Caco-2 (cell line): ENCODE results near the gene SLC25A30. TPM values are rescaled to one million over a fixed set of nuclear protein-coding genes. Genes with fewer than 3 reads are reported as not detected.

Experiments
- BruUV-seq: library from RNA; stranded (reverse); fragments of 400-500 nt; replicated peaks from 2 replicates; lab custom pipeline; 2021; lab: Mats Ljungman, UMichigan
- CTCF ChIA-PET: fragments of 300-600 bp; sonication (Branson Sonifier 250); formaldehyde crosslinking; loops from one replicate; lab custom pipeline; 2022; ENCODE audit warnings: antibody characterized with exemption; lab: Charles Lee
- POLR2A ChIA-PET: fragments of 300-600 bp; sonication (Branson Sonifier 250); formaldehyde crosslinking; loops from one replicate; lab custom pipeline; 2022; ENCODE audit warnings: antibody characterized with exemption; lab: Charles Lee
- DNase-seq, 2 experiments: peaks; one replicate each; pipeline versions ENCODE4 v3.0.0 to v3.0.0-alpha.2; 2020 to 2022
- H3K27me3 ChIP-seq: replicated peaks from 2 replicates; pipeline ENCODE4 v1.6.0; 2011; ENCODE audit warnings: low read length; ENCODE audit not compliant: control insufficient read depth, insufficient read depth
- H3K36me3 ChIP-seq: 2 replicates; pipeline ENCODE4 v1.5.1; 2011; ENCODE audit warnings: low read length; ENCODE audit not compliant: control insufficient read depth, insufficient read depth
- H3K4me1 ChIP-seq: fragments of 250-450 bp; sonication (Bioruptor Pico); 2 replicates; pipeline ENCODE4 v1.5.1; 2020; ENCODE audit warnings: mild to moderate bottlenecking
- H3K4me3 ChIP-seq: 2 replicates; pipeline ENCODE4 v1.5.1; 2011; ENCODE audit warnings: low read depth, mild to moderate bottlenecking, control low read depth, low read length
- H3K9me3 ChIP-seq: fragments of 250-450 bp; sonication (Bioruptor Pico); 2 replicates; pipeline ENCODE4 v1.5.1; 2020; ENCODE audit warnings: mild to moderate bottlenecking, moderate library complexity
- H3K27ac Mint-ChIP-seq: one replicate; pipeline ENCODE4 v1.8.0; 2022; ENCODE audit warnings: mixed read lengths; ENCODE audit not compliant: unreplicated experiment
- H3K27me3 Mint-ChIP-seq: one replicate; pipeline ENCODE4 v1.8.0; 2022; ENCODE audit warnings: mixed read lengths; ENCODE audit not compliant: insufficient read depth, unreplicated experiment
- H3K36me3 Mint-ChIP-seq: one replicate; pipeline ENCODE4 v1.8.0; 2022; ENCODE audit warnings: mild to moderate bottlenecking, mixed read lengths; ENCODE audit not compliant: insufficient read depth, unreplicated experiment
- H3K4me1 Mint-ChIP-seq: one replicate; pipeline ENCODE4 v1.8.0; 2022; ENCODE audit warnings: low read depth, mixed read lengths; ENCODE audit not compliant: unreplicated experiment
- H3K4me3 Mint-ChIP-seq: one replicate; pipeline ENCODE4 v1.8.0; 2022; ENCODE audit warnings: mild to moderate bottlenecking, moderate library complexity, mixed read lengths; ENCODE audit not compliant: unreplicated experiment
- H3K9me3 Mint-ChIP-seq: one replicate; pipeline ENCODE4 v1.8.0; 2022; ENCODE audit warnings: mixed read lengths; ENCODE audit not compliant: unreplicated experiment
- CTCF ChIP-seq, 2 experiments: fragments of 200-600 bp in 1 of 2; IDR thresholded peaks; 1 replicate in 1 of 2; 2 replicates in 1 of 2; pipeline versions ENCODE4 v1.5.1 to v1.8.0; 2011 to 2022; ENCODE audit warnings: antibody characterized with exemption in 1 of 2, control low read depth in 1 of 2, inconsistent platforms in 1 of 2, low read depth in 1 of 2, low read length in 1 of 2, mild to moderate bottlenecking in 1 of 2, moderate library complexity in 1 of 2; ENCODE audit not compliant: insufficient read depth in 1 of 2, severe bottlenecking in 1 of 2, unreplicated experiment in 1 of 2
- intact Hi-C: fragments of 100-400 bp; cut with micrococcal nuclease; formaldehyde crosslinking; loops from one replicate; pipeline ENCODE4 v1.10.0; 2022; ENCODE audit not compliant: unreplicated experiment
- total RNA-seq: library from RNA; stranded (reverse); gene quantifications from 2 replicates; pipeline ENCODE4 v1.2.3, GENCODE V29; 2022

Gene SLC25A30
- total RNA-seq, 1 experiment from 2014 or later, result 12.2 TPM

GRCh38 chr13:45448965-45449559 lies 30.9 kb upstream of the SLC25A30 start:
- Mint-ChIP-seq H3K36me3 (no peaks in the 10 kb centered on the region), H3K9me3 (peaks cover 10% of the 10 kb centered on the region), H3K27ac (no peak overlapping the region), H3K4me3 (no peak overlapping the region), H3K4me1 (peaks cover 17% of the 10 kb centered on the region), H3K27me3 (no peaks in the 10 kb centered on the region)
- TF ChIP-seq CTCF (IDR thresholded peaks at IDR 0.05; ENCODE audit: insufficient read depth in 1 of 2, low read depth in 1 of 2, low read length in 1 of 2, severe bottlenecking in 1 of 2, unreplicated experiment in 1 of 2), result no peak
- CTCF ChIA-PET, result no interaction called here
- Histone ChIP-seq H3K4me1 (peaks cover 26% of the 10 kb centered on the region), H3K9me3 (no peaks in the 10 kb centered on the region), H3K4me3 (no peak overlapping the region), H3K27me3 (no peaks in the 10 kb centered on the region), H3K36me3 (no peaks in the 10 kb centered on the region)
- BruUV-seq, result no TSS peak
- DNase-seq, result no peak
- POLR2A ChIA-PET, result interaction anchor here (0.5 kb wide), 1 partner anchor 31 kb away, joined by 8 read pairs; the partner anchor contains the start of gene SLC25A30
- intact Hi-C loops, result no loop called here

- intact Hi-C loops, result loop anchor here (2.0 kb wide), 1 partner anchor 18 kb away; the partner anchor contains the start of gene COG3
- no peak for TF ChIP-seq CTCF (IDR thresholded peaks at IDR 0.05; ENCODE audit: insufficient read depth in 1 of 2, low read depth in 1 of 2, low read length in 1 of 2, severe bottlenecking in 1 of 2, unreplicated experiment in 1 of 2)
- Histone ChIP-seq H3K27me3 (no peaks in the 10 kb centered on the region), H3K4me3 (no peak overlapping the region), H3K36me3 (no peaks in the 10 kb centered on the region), H3K4me1 (peaks cover 26% of the 10 kb centered on the region), H3K9me3 (no peaks in the 10 kb centered on the region)
- Mint-ChIP-seq H3K27ac (peak overlapping the region; percentile 24), H3K4me1 (peaks cover 17% of the 10 kb centered on the region), H3K9me3 (no peaks in the 10 kb centered on the region), H3K36me3 (no peaks in the 10 kb centered on the region), H3K27me3 (no peaks in the 10 kb centered on the region), H3K4me3 (peak overlapping the region; percentile 40)
- ChIA-PET CTCF (interaction anchor here (1.2 kb wide), 2 partner anchors 17 to 49 kb away, joined by 3 to 6 read pairs; partner anchors contain the start of gene COG3), POLR2A (interaction anchor here (0.6 to 1.1 kb wide), 2 partner anchors 17 to 1778 kb away, joined by 3 to 4 read pairs; partner anchors contain the start of gene COG3)
- peak; percentile 40 to 73 for DNase-seq
- BruUV-seq, result no TSS peak
Observed at GRCh38 chr13:45447050-45447661, 29.0 kb upstream of the SLC25A30 start.

- no TSS peak for BruUV-seq
- DNase-seq, result no peak
- Histone ChIP-seq H3K27me3 (no peaks in the 10 kb centered on the region), H3K9me3 (no peaks in the 10 kb centered on the region), H3K4me1 (peaks cover 26% of the 10 kb centered on the region), H3K36me3 (no peaks in the 10 kb centered on the region), H3K4me3 (no peak overlapping the region)
- ChIA-PET CTCF (no interaction called here), POLR2A (no interaction called here)
- no peak overlapping the region for H3K27ac Mint-ChIP-seq
- intact Hi-C loops, result loop anchor here (2.0 kb wide), 1 partner anchor 19 kb away; the partner anchor contains the start of gene COG3
- no peaks in the 10 kb centered on the region for H3K27me3 Mint-ChIP-seq
- TF ChIP-seq CTCF (IDR thresholded peaks at IDR 0.05; ENCODE audit: insufficient read depth in 1 of 2, low read depth in 1 of 2, low read length in 1 of 2, severe bottlenecking in 1 of 2, unreplicated experiment in 1 of 2), result no peak
- no peaks in the 10 kb centered on the region for H3K36me3 Mint-ChIP-seq
- peaks cover 17% of the 10 kb centered on the region for H3K4me1 Mint-ChIP-seq
- no peaks in the 10 kb centered on the region for H3K9me3 Mint-ChIP-seq
- H3K4me3 Mint-ChIP-seq, result no peak overlapping the region
Observed at GRCh38 chr13:45446181-45446580, 28.0 kb upstream of the SLC25A30 start.
